ENCODE data around the gene MBTPS1. TPM values are rescaled to one million over a fixed set of nuclear protein-coding genes. Genes with fewer than 3 reads are reported as not detected.
A peak's percentile ranks its signal among the peaks of the same experiment; 100 is the strongest.

Gene MBTPS1
- total RNA-seq, 6 experiments from 2014 or later, result 34.5 to 45.6 (median 40.1) TPM

GRCh38 chr16:84103678-84104077 lies 13.1 kb downstream of the MBTPS1 start:
- WGBS (ENCODE audit: insufficient coverage, low coverage, low lambda C conversion rate, missing lambda C conversion rate), result 49% methylated on average over 5 of the region's 5 CpGs

GRCh38 chr16:84098939-84099338 lies 17.8 kb downstream of the MBTPS1 start:
- no peaks in the 10 kb centered on the region for H3K27me3 ChIP-seq
- no peak for ATAC-seq
- 93% methylated on average over 7 of the region's 7 CpGs for WGBS (ENCODE audit: insufficient coverage, low coverage, low lambda C conversion rate, missing lambda C conversion rate)
- H3K9me3 ChIP-seq, result no peaks in the 10 kb centered on the region
- no peak for DNase-seq
- H3K4me3 ChIP-seq, result no peak overlapping the region
- H3K27ac ChIP-seq, result no peak overlapping the region
- intact Hi-C loops (cut with DNase I), result no loop called here
- peaks cover 0 to 52% (median 7%) of the 10 kb centered on the region in 4 donors for H3K36me3 ChIP-seq
- TF ChIP-seq CTCF (IDR thresholded peaks at IDR 0.05), result no peak
- no peak for TF ChIP-seq POLR2A (IDR thresholded peaks at IDR 0.05)
- H3K4me1 ChIP-seq, result peaks cover 0 to 13% (median 0%) of the 10 kb centered on the region in 4 donors

More at GRCh38 chr16:84103678-84104077, 13.1 kb downstream of the MBTPS1 start:
- intact Hi-C loops (cut with DNase I), result no loop called here
- peak in 1 of 4 donors; percentile 62 for ATAC-seq
- TF ChIP-seq CTCF (IDR thresholded peaks at IDR 0.05), result no peak
- no peak for TF ChIP-seq POLR2A (IDR thresholded peaks at IDR 0.05)
- no peaks in the 10 kb centered on the region for H3K4me1 ChIP-seq
- H3K9me3 ChIP-seq, result no peaks in the 10 kb centered on the region
- H3K36me3 ChIP-seq, result peaks cover 0 to 20% (median 2%) of the 10 kb centered on the region in 4 donors
- no peak overlapping the region for H3K4me3 ChIP-seq
- DNase-seq, result no peak
- H3K27ac ChIP-seq, result no peak overlapping the region
- no peaks in the 10 kb centered on the region for H3K27me3 ChIP-seq

GRCh38 chr16:84096447-84097005 lies 20.2 kb downstream of the MBTPS1 start:
- peaks cover 0 to 71% (median 24%) of the 10 kb centered on the region in 4 donors for H3K36me3 ChIP-seq
- ATAC-seq, result peak; percentile 86 to 98 (median 94)
- 41% methylated on average over 4 of the region's 4 CpGs for WGBS (ENCODE audit: insufficient coverage, low coverage, low lambda C conversion rate, missing lambda C conversion rate)

GRCh38 chr16:84095466-84095865 lies 21.3 kb downstream of the MBTPS1 start:
- H3K27me3 ChIP-seq, result no peaks in the 10 kb centered on the region
- intact Hi-C loops (cut with DNase I), result no loop called here
- TF ChIP-seq POLR2A (IDR thresholded peaks at IDR 0.05) (no peak), CTCF (IDR thresholded peaks at IDR 0.05) (no peak)
- 80% methylated on average over 7 of the region's 14 CpGs for WGBS (ENCODE audit: insufficient coverage, low coverage, low lambda C conversion rate, missing lambda C conversion rate)
- peaks cover 0 to 13% (median 0%) of the 10 kb centered on the region in 4 donors for H3K4me1 ChIP-seq
- DNase-seq (no peak), ATAC-seq (no peak)
- H3K36me3 ChIP-seq, result peaks cover 0 to 76% (median 31%) of the 10 kb centered on the region in 4 donors
- H3K27ac ChIP-seq, result no peak overlapping the region
- H3K9me3 ChIP-seq, result no peaks in the 10 kb centered on the region
- H3K4me3 ChIP-seq, result no peak overlapping the region

More at GRCh38 chr16:84096447-84097005, 20.2 kb downstream of the MBTPS1 start:
- no peak for TF ChIP-seq POLR2A (IDR thresholded peaks at IDR 0.05)
- TF ChIP-seq CTCF (IDR thresholded peaks at IDR 0.05), result no peak
- Histone ChIP-seq H3K27ac (no peak overlapping the region), H3K4me3 (no peak overlapping the region), H3K4me1 (peaks cover 0 to 13% (median 0%) of the 10 kb centered on the region in 4 donors), H3K9me3 (no peaks in the 10 kb centered on the region), H3K27me3 (no peaks in the 10 kb centered on the region)
- DNase-seq, result no peak
- intact Hi-C loops (cut with DNase I), result no loop called here
